ENCODE measurements around the gene MICAL1. TPM values are rescaled to one million over a fixed set of nuclear protein-coding genes. Genes with fewer than 3 reads are reported as not detected.

Gene MICAL1
- total and polyA plus RNA-seq, 2 experiments from 2014 or later: 8.6 to 19.6 TPM

GRCh38 chr6:109429496-109429895, 26.1 kb downstream of the MICAL1 start:
- H3K27me3 ChIP-seq: no peaks in the 10 kb centered on the region
- no peaks in the 10 kb centered on the region for H3K36me3 ChIP-seq
- no peak overlapping the region for H3K27ac ChIP-seq
- no peaks in the 10 kb centered on the region for H3K9me3 ChIP-seq (ENCODE audit: low read depth)
- no peak overlapping the region for H3K4me3 ChIP-seq
- no peak for TF ChIP-seq CTCF (IDR thresholded peaks at IDR 0.05; ENCODE audit: low read depth, low read length)
- no peaks in the 10 kb centered on the region for H3K4me1 ChIP-seq (ENCODE audit: low read depth)
- no peak for DNase-seq (ENCODE audit: low read depth in 1 of 2, low spot score in 1 of 2)

DNA sequence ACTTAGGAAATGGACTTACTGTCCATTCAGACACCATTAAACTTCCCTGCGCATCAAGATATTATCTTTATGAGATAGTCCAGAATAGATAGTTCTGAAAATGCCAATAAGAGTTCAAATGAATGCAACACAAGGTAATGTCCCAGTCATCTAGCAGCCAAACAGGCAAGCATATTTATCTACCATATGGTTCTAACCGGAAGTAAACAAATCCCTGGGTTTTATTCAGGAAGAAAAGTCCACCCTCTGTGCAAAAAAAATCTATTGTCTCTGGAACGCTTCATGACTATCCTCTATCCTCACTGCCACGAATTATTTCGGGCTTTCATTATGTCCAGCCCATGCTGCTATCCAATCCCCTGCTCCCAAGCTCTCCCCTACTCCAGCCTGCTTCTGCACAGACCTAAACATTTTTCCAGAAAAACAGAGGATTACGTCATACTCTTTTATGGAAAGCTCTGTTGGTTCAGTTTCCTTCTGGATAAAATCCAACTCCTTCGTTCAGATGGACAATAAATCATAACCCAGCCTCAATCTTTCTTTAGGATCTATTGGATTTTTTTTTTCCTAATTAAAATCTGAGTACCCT, 26.6 kb downstream of the MICAL1 start:
- no peak for TF ChIP-seq CTCF (IDR thresholded peaks at IDR 0.05; ENCODE audit: low read depth, low read length)
- no peaks in the 10 kb centered on the region for H3K27me3 ChIP-seq
- H3K4me1 ChIP-seq (ENCODE audit: low read depth): no peaks in the 10 kb centered on the region
- peak in 1 of 2 donors; percentile 89 for DNase-seq (ENCODE audit: low read depth in 1 of 2, low spot score in 1 of 2)
- no peak overlapping the region for H3K27ac ChIP-seq
- no peak overlapping the region for H3K4me3 ChIP-seq
- no peaks in the 10 kb centered on the region for H3K9me3 ChIP-seq (ENCODE audit: low read depth)
- no peaks in the 10 kb centered on the region for H3K36me3 ChIP-seq

DNA sequence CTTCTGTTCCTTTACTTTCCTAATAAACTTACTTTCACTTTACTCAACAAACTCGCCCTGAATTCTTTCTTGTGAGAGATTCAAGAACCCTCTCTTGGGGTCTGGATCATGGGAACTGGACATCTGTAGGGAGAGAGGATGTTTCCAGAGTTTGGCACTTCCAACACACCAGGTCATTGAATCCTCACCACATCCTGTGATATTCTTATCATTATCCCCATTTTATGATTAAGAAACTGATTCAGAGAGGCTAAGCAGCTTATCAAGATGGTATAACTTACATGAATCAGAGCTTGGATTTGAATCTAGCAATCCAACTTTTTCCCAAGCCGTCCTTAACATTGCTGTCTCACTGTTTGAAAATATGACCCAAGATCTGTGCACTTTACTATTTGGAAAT, 30.6 kb downstream of the MICAL1 start:
- H3K4me3 ChIP-seq: no peak overlapping the region
- H3K9me3 ChIP-seq (ENCODE audit: low read depth): no peaks in the 10 kb centered on the region
- no peaks in the 10 kb centered on the region for H3K4me1 ChIP-seq (ENCODE audit: low read depth)
- H3K27ac ChIP-seq: no peak overlapping the region
- no peaks in the 10 kb centered on the region for H3K27me3 ChIP-seq
- peak in 1 of 2 donors; percentile 19 for DNase-seq (ENCODE audit: low read depth in 1 of 2, low spot score in 1 of 2)
- H3K36me3 ChIP-seq: no peaks in the 10 kb centered on the region
- TF ChIP-seq CTCF (IDR thresholded peaks at IDR 0.05; ENCODE audit: low read depth, low read length): no peak

DNA sequence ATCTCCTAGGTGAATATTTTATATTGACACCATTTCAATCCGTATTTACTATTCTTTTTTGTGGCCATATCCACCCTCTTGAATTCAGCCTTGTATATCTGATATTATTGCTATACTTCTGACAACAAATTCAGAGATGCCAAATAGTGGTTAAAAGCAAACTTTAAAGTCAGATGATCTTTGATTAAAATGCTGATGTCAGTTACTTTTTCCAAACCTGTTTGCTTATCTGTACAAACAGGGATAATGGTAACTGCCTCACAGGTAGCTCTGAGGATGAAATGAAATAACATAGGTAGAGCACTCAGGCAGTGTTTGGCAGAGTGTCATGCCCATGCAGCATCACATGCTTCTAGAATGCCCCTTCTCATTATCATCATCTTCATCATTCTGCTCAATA, 34.4 kb downstream of the MICAL1 start:
- no peak for DNase-seq (ENCODE audit: low read depth in 1 of 2, low spot score in 1 of 2)
- H3K27me3 ChIP-seq: no peaks in the 10 kb centered on the region
- H3K9me3 ChIP-seq (ENCODE audit: low read depth): no peaks in the 10 kb centered on the region
- no peaks in the 10 kb centered on the region for H3K4me1 ChIP-seq (ENCODE audit: low read depth)
- H3K36me3 ChIP-seq: no peaks in the 10 kb centered on the region
- no peak overlapping the region for H3K4me3 ChIP-seq
- no peak for TF ChIP-seq CTCF (IDR thresholded peaks at IDR 0.05; ENCODE audit: low read depth, low read length)
- H3K27ac ChIP-seq: no peak overlapping the region

DNA sequence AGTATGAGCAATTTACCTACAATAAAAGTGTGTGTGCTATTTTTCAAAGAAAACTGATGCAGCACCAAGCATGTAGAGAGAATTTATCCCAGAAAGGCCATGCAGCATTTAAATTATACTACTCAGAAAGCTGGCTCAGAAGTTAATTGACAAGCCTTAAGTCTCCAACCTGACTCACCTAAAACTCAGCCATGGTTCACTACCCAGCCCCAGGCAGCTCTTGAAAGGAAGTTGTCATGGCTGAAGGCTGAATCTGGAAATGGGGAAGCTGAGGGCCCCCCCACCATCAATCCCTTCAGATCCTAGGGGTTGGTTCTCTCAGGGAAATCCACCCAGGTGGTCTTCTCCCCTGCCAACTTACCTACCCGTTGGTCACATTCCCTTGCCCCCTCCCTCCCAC, 34.8 kb downstream of the MICAL1 start:
- DNase-seq (ENCODE audit: low read depth in 1 of 2, low spot score in 1 of 2): no peak
- no peaks in the 10 kb centered on the region for H3K27me3 ChIP-seq
- no peak overlapping the region for H3K27ac ChIP-seq
- no peaks in the 10 kb centered on the region for H3K4me1 ChIP-seq (ENCODE audit: low read depth)
- no peak for TF ChIP-seq CTCF (IDR thresholded peaks at IDR 0.05; ENCODE audit: low read depth, low read length)
- H3K9me3 ChIP-seq (ENCODE audit: low read depth): no peaks in the 10 kb centered on the region
- no peaks in the 10 kb centered on the region for H3K36me3 ChIP-seq
- H3K4me3 ChIP-seq: no peak overlapping the region

All from cardiac muscle cell (in vitro differentiated cells and primary cell).